ENCODE results near the gene MYCBPAP.

GRCh38 chr17:50517504-50518383, 9.5 kb downstream of the MYCBPAP start:
- no peak for TF ChIP-seq CTCF (conservative IDR thresholded peaks at IDR 0.05; ENCODE audit: low read depth, low read length)
- no peak for TF ChIP-seq EZH2phosphoT487 (IDR thresholded peaks at IDR 0.05; ENCODE audit: borderline replicate concordance, low read length)

All from PC-3 (cell line).